ENCODE data around the gene FOXR2.

FOXR2 gene, protein sequence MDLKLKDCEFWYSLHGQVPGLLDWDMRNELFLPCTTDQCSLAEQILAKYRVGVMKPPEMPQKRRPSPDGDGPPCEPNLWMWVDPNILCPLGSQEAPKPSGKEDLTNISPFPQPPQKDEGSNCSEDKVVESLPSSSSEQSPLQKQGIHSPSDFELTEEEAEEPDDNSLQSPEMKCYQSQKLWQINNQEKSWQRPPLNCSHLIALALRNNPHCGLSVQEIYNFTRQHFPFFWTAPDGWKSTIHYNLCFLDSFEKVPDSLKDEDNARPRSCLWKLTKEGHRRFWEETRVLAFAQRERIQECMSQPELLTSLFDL

DNA sequence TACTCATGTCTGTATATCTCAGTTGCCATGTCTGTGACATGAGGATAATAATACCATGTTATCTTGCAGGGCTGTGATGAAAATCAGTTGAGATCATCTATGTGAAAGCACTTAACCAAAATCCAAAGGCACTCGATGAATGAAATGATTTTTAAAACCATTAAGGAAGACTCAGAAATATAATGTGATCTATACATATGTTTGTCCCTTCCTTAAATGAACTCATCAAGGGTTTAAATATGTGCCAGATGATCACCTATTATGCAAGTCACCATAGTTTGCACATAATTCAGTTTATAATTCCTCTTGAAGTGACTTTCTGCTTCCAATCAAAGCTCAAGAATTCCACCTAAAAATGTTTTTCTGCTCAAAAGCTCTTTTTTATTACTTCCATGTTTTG lies at the start of gene FOXR2:
Gene FOXR2, plus strand, starts transcription at position 301 of the 400 bp plus-strand sequence. CDS start 312 bp downstream, outside the sequence.
- DNase-seq = no peak

DNA sequence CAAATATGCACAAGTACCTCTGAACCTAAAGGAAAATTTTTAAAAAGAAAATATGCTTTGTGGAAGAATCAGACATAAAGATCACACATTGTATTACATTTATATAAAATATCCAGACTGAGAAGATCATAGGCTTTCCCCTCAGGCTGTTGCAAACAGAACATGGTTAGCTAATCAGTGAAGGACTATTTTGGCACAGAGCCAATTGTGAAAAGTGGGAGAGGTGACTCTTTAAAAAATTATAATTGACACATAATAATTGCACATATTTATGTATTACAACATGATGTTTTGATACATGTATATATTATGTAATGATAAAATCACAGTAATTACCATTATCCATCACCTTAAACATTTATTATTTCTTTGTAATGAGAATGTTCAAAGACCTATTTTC lies 44.1 kb upstream of the FOXR2 start:
- DNase-seq = no peak

DNA sequence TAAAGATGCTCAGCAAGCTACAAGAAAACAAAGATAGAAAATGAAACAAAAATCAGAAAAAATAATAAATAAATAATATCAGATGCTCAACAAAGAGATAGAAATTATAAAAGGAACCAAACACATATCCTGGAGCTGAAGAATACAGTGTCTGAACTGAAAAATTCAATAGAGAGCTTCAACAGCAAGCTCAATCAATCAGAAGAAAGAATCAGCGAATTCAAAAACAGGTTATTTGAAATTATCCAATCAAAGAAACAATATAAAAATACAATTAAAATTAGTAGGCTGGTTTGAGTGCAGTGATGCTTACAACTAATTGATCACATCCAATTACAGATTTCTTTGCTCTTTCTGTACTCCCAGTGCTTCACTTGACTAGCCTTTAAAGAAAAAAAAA lies 40.8 kb upstream of the FOXR2 start:
- no peak for DNase-seq

DNA sequence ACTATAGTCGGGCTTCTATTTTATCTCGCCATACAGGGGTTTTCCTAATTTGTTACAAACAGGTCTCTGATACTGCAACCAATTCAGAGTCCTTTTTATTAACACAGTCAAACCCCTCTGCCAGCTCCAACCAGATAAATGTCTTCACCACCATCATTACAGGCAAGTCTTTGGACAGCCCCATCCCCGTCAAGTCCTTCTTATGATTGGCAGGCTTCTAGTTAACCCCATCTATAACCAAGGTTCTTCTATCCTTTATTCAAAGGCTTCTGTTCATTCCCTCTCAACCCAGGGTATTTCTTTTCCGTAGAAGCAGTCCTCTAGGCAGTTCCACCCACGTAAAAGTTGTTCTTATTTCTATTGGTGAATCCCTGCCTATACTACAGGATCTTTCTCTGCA lies 29.9 kb upstream of the FOXR2 start:
- DNase-seq = no peak

DNA sequence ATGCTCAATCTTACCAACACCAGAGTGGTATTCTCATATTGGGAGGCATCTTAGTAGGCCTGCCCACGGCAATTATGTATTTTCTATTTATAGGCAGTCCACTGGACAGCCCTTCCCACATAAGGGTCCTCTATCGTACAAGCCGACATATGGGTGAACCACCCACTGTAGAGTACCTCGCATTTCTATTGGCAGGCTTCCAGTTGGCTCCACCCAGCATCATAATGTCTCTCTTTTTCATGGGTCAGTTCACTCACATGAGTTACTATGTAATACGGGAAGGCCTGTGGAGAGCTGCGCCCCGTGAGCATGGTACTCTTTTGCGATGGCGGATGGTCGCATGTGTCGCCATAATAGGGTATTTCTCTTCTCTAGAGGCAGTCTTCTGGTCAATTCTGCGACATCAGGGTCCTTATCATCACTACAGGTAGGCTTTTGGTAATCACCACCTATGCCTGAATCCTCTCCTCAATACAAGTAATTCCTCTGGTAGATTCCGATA lies 29.4 kb upstream of the FOXR2 start:
- DNase-seq = no peak

DNA sequence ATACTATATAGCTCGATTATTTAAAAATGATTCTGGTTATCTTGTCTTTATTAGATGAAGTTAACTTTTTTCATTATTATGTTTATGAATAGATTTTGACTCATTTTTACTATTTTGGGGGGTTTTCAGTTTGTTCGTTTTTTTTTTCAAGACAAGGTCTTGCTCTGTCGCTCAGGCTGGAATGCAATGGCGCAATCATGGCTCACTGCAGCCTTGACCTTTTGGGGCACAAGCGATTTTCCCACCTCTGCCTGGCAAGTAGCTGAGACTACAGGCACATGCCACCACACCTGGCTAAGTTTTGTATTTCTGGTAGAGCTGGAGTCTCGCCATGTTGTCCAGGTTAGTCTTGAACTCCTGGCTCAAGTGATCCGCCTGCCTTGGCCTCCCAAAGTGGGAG lies 24.9 kb upstream of the FOXR2 start:
- DNase-seq = no peak

DNA sequence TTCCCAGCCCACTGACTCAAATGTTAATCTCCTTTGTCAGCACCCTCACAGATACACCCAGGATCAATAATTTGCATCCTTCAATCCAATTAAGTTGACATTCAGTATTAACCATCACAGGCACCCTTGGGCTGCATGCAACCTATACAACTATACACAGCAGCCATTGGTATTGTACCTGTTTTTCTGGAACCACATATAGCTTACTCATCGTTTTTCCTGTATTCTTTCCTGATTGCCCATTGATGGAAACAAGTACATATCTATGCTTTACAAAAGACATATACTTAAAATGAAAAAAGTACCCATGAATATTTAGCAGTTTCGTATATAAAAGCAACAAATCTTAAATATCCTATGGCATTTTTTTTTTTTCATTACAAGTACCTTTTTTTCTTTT lies 3.7 kb upstream of the FOXR2 start:
- DNase-seq = no peak

DNA sequence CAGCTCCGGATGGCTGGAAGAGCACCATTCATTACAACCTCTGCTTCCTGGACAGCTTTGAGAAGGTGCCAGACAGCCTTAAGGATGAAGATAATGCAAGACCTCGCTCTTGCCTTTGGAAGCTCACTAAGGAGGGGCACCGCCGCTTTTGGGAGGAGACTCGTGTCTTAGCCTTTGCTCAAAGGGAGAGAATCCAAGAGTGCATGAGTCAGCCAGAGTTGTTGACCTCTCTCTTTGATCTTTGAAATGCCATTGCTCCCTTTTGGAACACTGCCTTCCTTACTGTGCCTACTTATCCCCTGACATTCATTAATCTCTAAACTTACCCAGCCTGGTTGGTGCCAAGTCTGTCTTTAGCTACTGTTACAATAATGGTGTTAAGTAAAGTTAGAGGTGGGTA lies 1.2 kb downstream of the FOXR2 start:
- DNase-seq = no peak

DNA sequence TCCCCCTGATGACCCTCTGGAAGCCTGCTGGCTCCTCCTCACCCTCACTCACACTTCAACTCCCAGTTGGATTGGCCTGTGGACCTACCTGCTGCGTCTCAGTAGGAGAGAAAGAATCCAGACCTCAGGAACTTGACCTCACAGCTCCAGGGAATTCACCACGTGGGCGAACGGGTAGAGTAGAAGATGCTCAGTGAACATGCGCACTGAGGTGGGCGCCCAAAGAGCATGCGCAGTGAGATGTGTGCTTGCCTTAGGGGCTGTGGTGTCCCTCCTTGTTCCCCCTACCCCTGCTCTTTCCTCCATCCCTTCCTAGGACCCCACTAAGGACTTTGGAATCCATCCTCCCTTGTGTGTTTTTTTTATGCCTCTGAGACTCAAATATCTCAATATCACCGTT lies 12.9 kb downstream of the FOXR2 start:
- no peak for DNase-seq

DNA sequence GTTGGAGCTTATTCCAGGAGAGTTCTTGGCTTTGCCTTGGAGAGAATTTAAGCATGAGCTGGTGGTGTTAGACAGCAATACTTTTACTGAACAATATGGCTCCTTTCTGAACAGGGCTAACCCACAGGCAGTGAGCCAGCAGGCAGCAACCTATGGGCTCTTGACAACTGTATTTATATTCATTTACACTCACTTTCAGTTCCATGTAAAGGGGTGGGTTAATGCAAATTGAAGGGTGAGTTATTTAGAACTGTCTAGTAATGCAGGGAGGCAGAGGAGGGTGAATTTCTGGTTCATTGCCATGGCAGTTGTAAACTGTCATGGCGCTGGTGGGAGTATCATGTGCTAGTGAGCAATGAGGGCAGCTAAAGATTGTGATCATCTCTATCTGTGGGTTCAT lies 15.7 kb downstream of the FOXR2 start:
- no peak for DNase-seq

DNA sequence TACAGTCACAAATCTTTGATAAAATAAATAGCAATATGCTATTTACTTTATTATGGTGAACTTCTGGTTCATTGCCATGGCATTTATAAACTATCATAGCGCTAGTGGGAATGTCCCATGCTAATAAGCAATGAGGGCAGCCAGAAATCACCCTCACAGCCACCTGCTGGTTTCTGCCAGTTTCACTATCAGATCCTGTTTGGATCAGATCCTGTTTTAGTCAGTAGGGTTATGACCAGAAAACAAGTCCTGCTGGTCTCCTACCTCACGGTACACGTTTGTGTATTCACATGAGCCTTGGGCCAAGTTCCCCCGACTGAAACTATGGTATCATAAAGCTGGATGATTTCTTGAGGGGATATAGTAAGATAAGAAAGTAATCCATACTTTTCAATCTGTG lies 17.7 kb downstream of the FOXR2 start:
- no peak for DNase-seq

DNA sequence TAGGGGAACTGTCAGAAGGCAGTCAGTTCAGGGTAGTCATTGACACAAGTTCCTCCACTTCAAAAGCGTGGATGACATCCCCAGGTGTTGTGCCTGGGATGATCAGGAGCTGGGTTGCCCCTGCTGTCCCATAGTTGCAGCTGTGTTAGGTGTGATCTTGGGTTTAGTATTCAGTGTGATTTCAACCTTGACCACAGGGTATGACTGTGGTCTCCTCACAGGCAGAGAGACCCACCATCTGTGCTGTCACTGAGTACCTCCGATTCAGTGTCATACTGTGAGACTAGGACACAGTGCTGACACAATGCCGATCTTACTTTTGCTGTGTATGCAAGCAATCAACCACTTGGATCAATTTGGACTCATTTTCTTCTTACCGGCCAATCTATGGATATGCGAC lies 25.2 kb downstream of the FOXR2 start:
- no peak for DNase-seq

DNA sequence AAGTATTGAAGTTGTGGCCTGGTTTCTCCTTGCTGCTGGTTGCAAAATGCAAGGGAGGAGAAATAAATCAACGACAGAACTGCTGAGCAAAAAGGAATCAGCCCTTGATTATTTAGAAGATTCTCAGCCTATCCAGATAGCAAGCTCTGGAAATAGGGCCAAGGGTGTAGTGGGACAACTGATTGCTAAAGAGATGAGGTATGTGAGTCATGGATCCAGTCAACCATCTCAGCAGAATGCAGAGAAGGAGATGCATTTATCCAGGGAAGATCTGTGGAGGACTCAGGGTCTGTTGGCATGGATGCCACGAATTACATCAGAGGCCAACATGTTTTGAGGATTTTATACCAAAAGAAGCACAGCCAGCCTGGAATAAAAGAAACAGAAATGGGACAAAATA lies 36.7 kb downstream of the FOXR2 start:
- no peak for DNase-seq

DNA sequence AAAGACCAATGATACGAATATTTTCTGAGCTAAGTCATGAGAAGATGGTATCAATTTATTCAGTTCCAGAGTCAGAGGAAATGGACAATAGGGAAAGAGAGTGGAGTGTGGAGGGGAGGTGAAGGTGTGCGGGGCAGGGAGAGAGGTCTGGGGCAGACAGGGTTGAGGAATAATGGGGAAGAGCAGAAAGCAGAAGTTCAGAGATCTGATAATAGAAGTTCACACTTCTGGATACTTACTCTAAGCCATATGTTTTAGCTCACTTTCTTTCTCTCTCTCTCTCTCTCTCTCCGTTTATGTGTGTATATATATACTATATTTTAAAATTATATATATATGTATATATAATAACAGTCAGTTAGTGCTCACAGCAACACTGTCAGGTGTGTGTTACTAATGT lies 40.4 kb downstream of the FOXR2 start:
- DNase-seq = no peak

DNA sequence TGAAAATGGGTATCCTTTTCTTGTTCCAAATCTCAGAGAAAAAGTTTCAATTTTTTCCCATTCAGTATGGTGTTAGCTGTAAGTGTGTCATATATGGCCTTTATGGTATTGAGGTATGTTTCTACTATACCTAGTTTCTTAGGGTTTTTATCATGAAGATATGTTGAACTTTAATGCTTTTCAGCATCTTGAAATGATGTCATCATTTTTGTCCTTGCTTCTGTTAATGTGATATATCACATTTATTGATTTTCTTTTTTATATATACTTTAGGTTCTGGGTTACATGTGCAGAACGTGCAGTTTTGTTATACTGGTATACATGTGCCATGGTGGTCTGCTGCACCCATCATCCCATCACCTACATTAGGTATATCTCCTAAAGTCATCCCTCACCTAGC lies 44.9 kb downstream of the FOXR2 start:
- no peak for DNase-seq

Measured in stimulated activated CD4-positive, alpha-beta T cell treated with anti-CD3 and anti-CD28 coated beads, Interleukin-2, amount 100 ng/mL, for 48 hours (primary cell).